Measurements from ENCODE around the gene SMC1A. TPM values are rescaled to one million over a fixed set of nuclear protein-coding genes. Genes with fewer than 3 reads are reported as not detected.
"Not testable (repeated sequence)": the region's sequence is repeated elsewhere in the genome, so short reads cannot be mapped to it uniquely, and the experiment has no call there.

SMC1A gene
- 10 to 100 TPM; 31.1 to 79.1 (median 50.3) TPM for polyA plus RNA-seq (ENCODE audit: low read depth in 6 of 6)

DNA sequence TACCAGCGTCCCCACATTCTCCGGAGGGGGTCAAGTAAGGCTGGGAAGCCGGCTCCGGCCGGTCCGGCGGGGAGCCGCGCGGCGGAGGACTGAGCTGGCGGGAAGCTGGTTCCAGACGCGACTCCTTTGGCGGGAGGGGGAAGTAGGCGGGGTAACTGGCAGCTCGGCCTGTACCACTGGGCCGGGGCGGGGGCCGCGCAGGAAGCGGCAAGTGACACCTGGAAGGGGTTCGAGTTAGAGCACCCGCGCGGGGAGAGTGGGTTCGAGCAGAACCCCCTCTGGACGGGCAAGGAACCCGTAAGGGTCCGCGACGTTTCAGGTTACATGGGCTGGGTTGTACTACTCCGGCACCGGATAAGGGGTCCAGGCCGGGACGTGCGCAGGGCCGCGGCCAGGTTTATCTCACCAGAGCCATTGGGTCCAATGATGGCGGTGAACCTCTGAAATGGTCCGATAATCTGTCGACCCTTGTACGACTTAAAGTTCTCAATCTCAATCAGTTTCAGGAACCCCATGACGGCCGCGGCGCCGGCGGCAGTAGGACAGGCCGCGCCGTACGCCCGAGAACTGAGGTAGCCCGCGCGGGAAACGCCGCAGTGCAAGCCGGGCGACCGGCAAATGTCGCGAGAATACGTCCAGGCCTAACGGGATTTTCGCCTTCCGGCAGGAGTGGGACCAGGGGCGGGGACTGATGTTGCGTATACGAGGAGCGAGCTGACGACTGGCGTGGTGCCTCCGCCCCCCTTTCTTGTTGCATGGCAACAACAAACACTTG is at the start of gene SMC1A:
Gene SMC1A, minus strand, starts transcription at position 569 of the 775 bp plus-strand sequence. Its CDS starts 54 bp downstream, at position 515.
- DNase-seq (peak; percentile 98), ATAC-seq (ENCODE audit: low read depth in 2 of 2) (peak; percentile 82 to 83)
- H3K36me3 Mint-ChIP-seq = no peaks in the 10 kb centered on the region
- peak within 1 kb of the TSS; percentile 97 to 100 (median 99) for H3K27ac Mint-ChIP-seq
- peak within 1 kb of the TSS; percentile 79 to 100 (median 98) for H3K4me3 Mint-ChIP-seq
- no peaks in the 10 kb centered on the region for H3K27me3 Mint-ChIP-seq
- no peaks in the 10 kb centered on the region for H3K9me3 Mint-ChIP-seq
- peaks cover 20 to 47% (median 36%) of the 10 kb centered on the region in 3 donors for H3K4me1 Mint-ChIP-seq

DNA sequence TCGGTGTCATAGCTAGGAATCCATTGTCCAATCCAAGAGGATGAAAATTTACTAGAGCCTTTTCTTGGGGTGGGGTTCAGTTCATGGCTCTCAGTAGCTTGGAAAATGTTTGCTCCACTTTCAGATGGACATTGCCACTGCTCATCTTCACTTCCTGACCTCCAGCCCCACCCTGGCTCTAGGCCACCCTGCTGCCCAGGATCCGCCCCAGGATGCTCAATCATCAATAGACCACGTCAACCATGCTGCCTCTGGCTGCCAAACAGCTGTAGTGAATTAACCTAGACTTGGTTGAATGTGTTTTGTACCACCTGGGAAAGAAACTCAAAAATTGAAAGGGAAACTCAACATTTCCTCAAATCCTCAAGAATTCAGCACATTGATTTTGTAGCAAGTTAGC is 48.9 kb upstream of the SMC1A start:
- peaks cover 0 to 4% (median 0%) of the 10 kb centered on the region in 7 donors for H3K9me3 Mint-ChIP-seq
- H3K27me3 Mint-ChIP-seq = peaks cover 4 to 48% (median 17%) of the 10 kb centered on the region in 3 donors
- no peaks in the 10 kb centered on the region for H3K36me3 Mint-ChIP-seq
- H3K27ac Mint-ChIP-seq = no peak overlapping the region
- H3K4me3 Mint-ChIP-seq = no peak overlapping the region
- ATAC-seq (ENCODE audit: low read depth in 2 of 2) (no peak), DNase-seq (no peak)
- peaks cover 5 to 6% (median 5%) of the 10 kb centered on the region in 3 donors for H3K4me1 Mint-ChIP-seq

DNA sequence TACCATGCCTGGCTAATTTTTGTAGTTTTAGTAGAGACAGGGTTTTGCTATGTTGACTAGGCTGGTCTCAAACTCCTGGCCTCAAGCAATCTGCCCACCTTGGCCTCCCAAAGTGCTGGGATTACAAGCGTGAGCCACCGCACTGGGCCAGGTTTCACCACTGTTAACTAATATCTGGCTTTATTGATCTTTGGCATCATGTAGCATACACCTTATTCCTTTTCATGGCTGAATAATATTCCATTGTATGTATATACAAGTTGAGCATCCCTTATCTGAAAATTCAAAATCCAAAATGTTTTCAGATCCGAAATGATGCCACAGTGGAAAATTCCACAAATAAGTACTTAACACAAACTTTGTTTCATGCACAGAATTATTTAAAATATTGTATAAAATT is 46.2 kb upstream of the SMC1A start:
- not testable (repeated sequence) for H3K4me1 Mint-ChIP-seq; ATAC-seq (ENCODE audit: low read depth in 2 of 2); DNase-seq; H3K9me3 Mint-ChIP-seq; H3K36me3 Mint-ChIP-seq; H3K4me3 Mint-ChIP-seq
- Mint-ChIP-seq H3K27me3 (peaks cover 0 to 44% (median 18%) of the 10 kb centered on the region in 3 donors), H3K27ac (peak overlapping the region in 1 of 6 donors; percentile 63)

DNA sequence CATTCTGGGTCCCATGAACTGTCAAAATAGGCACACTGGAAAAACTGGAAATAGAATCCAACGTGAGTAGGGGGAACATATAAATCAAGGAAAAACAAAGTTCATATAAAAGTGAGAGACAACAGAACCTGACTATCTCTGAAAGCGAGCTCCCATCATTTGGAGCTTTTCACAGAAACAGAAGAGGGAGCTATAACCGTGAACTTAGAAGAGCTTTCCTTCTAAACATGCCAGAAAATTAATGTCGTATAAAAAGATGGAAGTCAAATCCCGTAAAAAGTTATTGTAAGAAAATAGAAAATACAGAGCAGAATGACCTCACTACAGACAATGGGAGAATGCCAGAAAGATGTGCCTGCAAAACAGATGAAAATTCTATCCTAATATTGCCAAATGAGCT is 35.6 kb upstream of the SMC1A start:
- Mint-ChIP-seq H3K27me3 (peaks cover 9 to 33% (median 16%) of the 10 kb centered on the region in 3 donors), H3K27ac (peak overlapping the region in 1 of 6 donors; percentile 56), H3K4me1 (no peaks in the 10 kb centered on the region), H3K4me3 (no peak overlapping the region), H3K36me3 (no peaks in the 10 kb centered on the region), H3K9me3 (no peaks in the 10 kb centered on the region)
- ATAC-seq (ENCODE audit: low read depth in 2 of 2) = no peak
- DNase-seq = no peak

DNA sequence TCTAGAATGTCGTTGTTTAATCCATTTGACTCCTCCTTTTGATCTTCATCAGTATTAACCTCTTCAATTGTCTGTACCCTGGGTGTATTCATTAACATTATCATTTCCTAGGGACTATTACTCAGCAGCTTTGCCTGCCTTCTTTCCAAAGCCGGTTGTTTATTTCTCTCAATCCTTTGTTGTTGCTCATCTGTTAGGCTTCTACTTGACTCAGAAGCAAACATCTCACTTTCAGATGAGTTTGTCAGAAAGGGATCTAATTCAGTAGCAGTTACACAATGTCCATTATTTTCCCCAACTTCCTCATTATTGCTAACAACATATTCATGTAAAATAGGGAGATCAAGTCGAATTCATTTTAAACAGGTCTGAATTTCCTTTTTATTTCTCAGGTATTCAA is 33.8 kb upstream of the SMC1A start:
- ATAC-seq (ENCODE audit: low read depth in 2 of 2) (no peak), DNase-seq (no peak)
- peaks cover 7 to 31% (median 14%) of the 10 kb centered on the region in 3 donors for H3K27me3 Mint-ChIP-seq
- H3K36me3 Mint-ChIP-seq = no peaks in the 10 kb centered on the region
- H3K4me1 Mint-ChIP-seq = no peaks in the 10 kb centered on the region
- no peak overlapping the region for H3K27ac Mint-ChIP-seq
- H3K4me3 Mint-ChIP-seq = no peak overlapping the region
- no peaks in the 10 kb centered on the region for H3K9me3 Mint-ChIP-seq

DNA sequence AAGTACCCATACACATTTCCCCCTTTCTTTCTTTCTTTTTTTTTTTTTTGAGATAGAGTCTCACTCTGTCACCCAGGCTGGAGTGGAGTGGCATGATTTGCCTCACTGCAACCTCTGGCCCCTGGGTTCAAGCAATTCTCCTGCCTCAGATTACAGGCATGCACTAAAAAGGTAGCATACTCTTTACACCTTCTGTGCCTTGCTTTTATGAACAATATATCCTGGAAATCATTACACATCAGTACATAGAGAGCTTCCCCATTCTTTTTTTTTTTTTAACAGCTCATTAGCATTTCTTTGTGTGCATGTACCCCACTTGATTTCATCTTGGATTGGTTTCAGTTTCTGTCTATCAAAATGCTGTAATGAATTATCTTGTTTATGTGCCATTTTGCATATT is 30.4 kb upstream of the SMC1A start:
- peaks cover 7 to 41% (median 20%) of the 10 kb centered on the region in 3 donors for H3K27me3 Mint-ChIP-seq
- no peaks in the 10 kb centered on the region for H3K9me3 Mint-ChIP-seq
- no peak overlapping the region for H3K4me3 Mint-ChIP-seq
- no peak for ATAC-seq (ENCODE audit: low read depth in 2 of 2)
- no peaks in the 10 kb centered on the region for H3K4me1 Mint-ChIP-seq
- H3K27ac Mint-ChIP-seq = no peak overlapping the region
- no peak for DNase-seq
- H3K36me3 Mint-ChIP-seq = no peaks in the 10 kb centered on the region

DNA sequence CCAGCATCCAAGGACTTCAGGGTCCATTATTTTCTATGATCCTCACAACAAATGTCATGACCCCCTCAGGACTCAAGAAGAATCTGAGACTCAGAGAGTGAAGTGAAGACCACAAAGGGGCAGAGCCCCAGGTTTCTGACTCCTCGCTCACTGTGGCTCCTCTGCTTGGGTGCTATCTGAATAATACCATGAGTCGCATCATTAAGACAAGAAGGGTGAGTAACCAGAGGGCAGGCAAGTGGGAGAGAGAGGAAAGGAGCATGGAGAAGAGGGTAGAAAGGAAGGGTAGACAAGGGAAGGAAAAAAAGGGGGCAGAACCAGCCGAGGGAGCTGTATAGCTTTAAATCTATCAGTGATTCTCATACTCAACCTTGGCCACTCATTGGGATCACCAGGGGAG is 27.2 kb upstream of the SMC1A start:
- no peaks in the 10 kb centered on the region for H3K9me3 Mint-ChIP-seq
- peaks cover 0 to 29% (median 5%) of the 10 kb centered on the region in 3 donors for H3K27me3 Mint-ChIP-seq
- peaks cover 0 to 4% (median 0%) of the 10 kb centered on the region in 3 donors for H3K4me1 Mint-ChIP-seq
- DNase-seq (no peak), ATAC-seq (ENCODE audit: low read depth in 2 of 2) (no peak)
- H3K36me3 Mint-ChIP-seq = no peaks in the 10 kb centered on the region
- no peak overlapping the region for H3K27ac Mint-ChIP-seq
- no peak overlapping the region for H3K4me3 Mint-ChIP-seq

DNA sequence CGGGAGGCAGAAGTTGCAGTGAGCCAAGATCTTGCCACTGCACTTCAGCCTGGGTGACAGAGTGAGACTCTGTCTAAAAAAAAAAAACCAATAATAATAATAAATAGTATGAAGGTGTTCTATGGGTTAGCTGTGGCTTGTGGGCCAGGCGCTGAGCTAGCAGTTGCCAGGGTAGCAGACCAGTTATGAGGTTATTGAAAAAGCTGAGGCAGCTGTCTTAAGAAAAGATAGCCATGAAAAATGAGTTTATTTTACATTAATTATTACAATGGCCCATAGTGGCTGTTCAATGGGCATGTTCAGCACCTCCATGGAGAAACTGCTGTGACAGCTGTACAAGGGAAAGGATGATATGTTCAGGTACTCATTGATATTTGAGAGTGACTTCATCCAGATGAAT is 25.0 kb upstream of the SMC1A start:
- Mint-ChIP-seq H3K36me3 (no peaks in the 10 kb centered on the region), H3K9me3 (no peaks in the 10 kb centered on the region), H3K4me3 (no peak overlapping the region), H3K4me1 (peaks cover 0 to 4% (median 0%) of the 10 kb centered on the region in 3 donors), H3K27me3 (peaks cover 0 to 34% (median 5%) of the 10 kb centered on the region in 3 donors), H3K27ac (no peak overlapping the region)
- ATAC-seq (ENCODE audit: low read depth in 2 of 2) (no peak), DNase-seq (no peak)

DNA sequence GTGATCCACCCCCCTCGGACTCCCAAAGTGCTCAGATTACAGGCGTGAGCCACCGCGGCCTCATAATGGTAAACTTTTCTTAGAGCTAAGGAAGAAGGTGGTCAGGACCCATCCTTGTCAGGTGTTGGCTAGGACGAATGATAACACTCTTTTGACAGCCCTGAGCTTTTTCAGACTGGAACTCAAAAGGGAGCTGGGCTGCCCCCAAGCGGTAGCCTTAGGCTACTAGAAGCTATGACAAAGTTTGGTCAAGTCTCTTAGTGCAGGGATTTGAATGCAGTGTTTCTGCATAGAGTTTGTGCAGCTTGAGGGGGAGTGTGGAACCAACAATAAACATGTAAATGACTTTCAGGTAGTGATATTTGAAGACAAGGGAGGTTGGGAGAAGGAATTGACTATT is 23.5 kb upstream of the SMC1A start:
- DNase-seq (no peak), ATAC-seq (ENCODE audit: low read depth in 2 of 2) (peak; percentile 31 to 46)
- Mint-ChIP-seq H3K36me3 (no peaks in the 10 kb centered on the region), H3K4me1 (peaks cover 0 to 11% (median 8%) of the 10 kb centered on the region in 3 donors), H3K27me3 (peaks cover 0 to 39% (median 5%) of the 10 kb centered on the region in 3 donors), H3K9me3 (no peaks in the 10 kb centered on the region), H3K4me3 (no peak overlapping the region), H3K27ac (peak overlapping the region in 1 of 6 donors; percentile 62)

DNA sequence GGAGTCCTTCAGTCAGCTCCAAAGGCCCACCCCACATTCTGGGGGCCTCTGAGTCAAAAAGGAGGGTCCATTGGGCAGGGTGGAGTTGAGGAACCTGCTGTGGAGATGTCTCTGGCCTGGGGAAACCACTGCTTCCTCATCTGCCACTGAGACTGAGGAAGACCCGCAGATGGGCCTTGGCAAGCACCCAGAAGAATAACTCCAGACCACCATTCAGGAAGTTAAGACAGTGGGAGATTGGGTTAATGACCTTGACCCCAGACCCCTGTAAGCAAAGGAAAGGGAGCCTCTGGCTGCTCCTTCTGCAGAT is 19.8 kb upstream of the SMC1A start:
- Mint-ChIP-seq H3K36me3 (no peaks in the 10 kb centered on the region), H3K9me3 (no peaks in the 10 kb centered on the region), H3K4me1 (peaks cover 0 to 13% (median 13%) of the 10 kb centered on the region in 3 donors), H3K27me3 (peaks cover 5 to 55% (median 16%) of the 10 kb centered on the region in 3 donors), H3K27ac (peak overlapping the region in 3 of 6 donors; percentile 21 to 53 (median 42)), H3K4me3 (peak overlapping the region; percentile 30 to 92 (median 76))
- DNase-seq (no peak), ATAC-seq (ENCODE audit: low read depth in 2 of 2) (peak in 1 of 2 donors; percentile 22)

DNA sequence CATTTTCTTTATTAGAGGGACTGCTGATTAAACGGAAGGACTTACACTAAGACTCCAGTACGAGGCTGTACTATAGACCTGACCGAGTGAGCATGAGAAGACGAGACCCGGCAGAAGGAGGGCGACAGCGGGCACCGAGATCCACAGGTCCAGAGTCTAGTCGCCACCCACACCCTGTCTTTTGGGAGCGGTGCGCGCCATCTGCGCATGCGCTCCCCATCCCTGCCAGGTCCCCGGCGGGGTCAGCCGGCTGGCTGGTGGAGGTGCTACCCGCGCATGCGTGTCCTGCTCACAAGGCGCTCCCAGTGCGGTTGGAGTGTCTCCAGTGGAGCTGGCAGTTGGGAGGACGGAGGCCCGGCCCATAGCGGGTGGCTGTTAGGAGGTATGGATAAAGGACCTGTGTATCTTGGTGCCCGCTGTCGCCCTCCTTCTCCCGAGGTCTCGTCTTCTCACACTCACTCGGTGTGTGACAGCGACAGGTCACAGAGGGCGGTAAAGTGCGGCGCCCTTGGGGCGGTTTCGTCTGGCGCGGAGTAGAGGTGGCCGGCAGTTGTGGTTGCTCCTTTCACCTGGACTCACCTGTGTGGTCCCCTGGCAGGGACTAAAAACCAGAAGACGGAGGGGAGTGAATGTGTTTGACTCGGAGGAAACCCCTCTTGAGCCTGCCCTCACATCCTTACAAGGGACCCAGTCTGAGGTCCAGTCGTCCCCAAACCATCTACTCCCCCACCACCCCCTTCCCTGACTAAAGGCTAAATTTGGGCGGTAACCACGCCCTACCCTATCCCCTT is 19.3 kb upstream of the SMC1A start:
- Mint-ChIP-seq H3K27ac (peak overlapping the region in 2 of 6 donors; percentile 14 to 63), H3K27me3 (peaks cover 5 to 55% (median 16%) of the 10 kb centered on the region in 3 donors), H3K4me1 (peaks cover 0 to 13% (median 13%) of the 10 kb centered on the region in 3 donors), H3K4me3 (peak overlapping the region; percentile 76 to 92 (median 82)), H3K9me3 (no peaks in the 10 kb centered on the region), H3K36me3 (no peaks in the 10 kb centered on the region)
- DNase-seq (peak; percentile 53), ATAC-seq (ENCODE audit: low read depth in 2 of 2) (peak; percentile 77 to 79)

DNA sequence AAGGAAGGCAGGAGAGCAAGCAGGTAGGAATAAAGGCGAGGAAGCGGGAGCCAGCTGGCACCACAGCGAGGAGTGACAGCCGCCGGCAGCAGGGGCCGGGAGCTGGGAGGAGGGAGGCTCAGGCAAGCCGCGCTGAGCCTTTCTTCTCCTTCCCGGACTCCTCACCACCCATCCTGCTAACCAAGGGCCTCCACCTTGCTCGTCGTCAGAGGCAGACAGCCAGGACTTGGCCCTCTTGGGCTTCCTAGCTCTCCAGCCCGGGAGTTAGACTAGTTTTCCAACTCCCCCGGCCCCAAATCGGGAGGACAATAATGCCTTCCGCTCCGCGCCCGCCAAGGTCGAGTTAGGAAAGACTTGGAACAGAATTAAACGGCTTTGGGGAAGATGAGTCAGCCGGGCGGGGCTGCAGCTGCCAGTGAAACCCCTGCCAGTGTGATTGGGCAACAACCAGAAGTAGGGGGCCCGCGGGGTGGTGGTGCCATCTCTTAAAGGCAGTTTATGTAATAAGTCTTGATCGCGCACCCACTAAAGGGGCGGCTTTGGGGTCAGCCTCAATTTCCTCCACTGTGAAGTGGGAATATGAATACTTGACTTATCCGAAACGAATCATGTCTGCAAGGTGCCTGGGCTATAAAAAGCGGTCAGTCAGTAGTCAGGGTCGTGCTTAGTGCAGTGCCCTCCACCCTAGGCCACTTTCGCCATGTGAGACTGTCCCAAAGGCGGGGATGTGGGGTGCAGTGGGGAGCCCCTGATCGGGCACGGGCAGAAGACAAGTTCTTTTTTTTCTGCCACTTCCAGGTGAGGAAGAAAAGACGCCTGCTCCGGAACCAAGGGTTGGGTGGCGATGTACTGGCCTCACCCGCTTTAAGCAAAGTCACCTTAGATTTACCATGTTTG is 18.4 kb upstream of the SMC1A start:
- Mint-ChIP-seq H3K27ac (peak overlapping the region in 2 of 6 donors; percentile 46 to 63), H3K27me3 (peaks cover 5 to 49% (median 16%) of the 10 kb centered on the region in 3 donors), H3K36me3 (no peaks in the 10 kb centered on the region), H3K4me1 (peaks cover 4 to 18% (median 9%) of the 10 kb centered on the region in 3 donors), H3K4me3 (peak overlapping the region; percentile 76 to 92 (median 82)), H3K9me3 (no peaks in the 10 kb centered on the region)
- DNase-seq (no peak), ATAC-seq (ENCODE audit: low read depth in 2 of 2) (no peak)

DNA sequence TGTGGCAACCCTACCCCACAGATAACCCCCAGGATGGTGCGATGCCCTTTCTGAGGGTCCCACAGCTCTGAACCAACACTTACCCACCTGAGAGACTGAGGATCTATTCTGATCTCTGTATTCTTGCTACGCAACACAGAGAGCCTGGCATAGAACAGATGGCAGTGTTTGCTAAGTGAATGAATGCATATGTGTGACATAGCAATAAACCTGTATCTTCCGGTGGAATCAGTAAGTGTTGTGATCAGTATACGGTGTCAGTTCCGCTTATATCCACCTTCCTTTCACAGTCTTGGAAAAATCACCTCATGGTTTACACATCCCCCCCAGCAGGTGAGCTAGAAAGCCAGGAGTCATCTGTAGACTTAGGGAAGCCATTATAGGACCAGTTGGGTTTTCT is 17.6 kb upstream of the SMC1A start:
- H3K4me1 Mint-ChIP-seq = peaks cover 4 to 25% (median 9%) of the 10 kb centered on the region in 3 donors
- H3K9me3 Mint-ChIP-seq = no peaks in the 10 kb centered on the region
- peaks cover 5 to 54% (median 16%) of the 10 kb centered on the region in 3 donors for H3K27me3 Mint-ChIP-seq
- ATAC-seq (ENCODE audit: low read depth in 2 of 2) (no peak), DNase-seq (no peak)
- H3K36me3 Mint-ChIP-seq = no peaks in the 10 kb centered on the region
- peak overlapping the region in 2 of 6 donors; percentile 46 to 75 for H3K27ac Mint-ChIP-seq
- H3K4me3 Mint-ChIP-seq = peak overlapping the region in 6 of 8 donors; percentile 9 to 76 (median 62)

Data from naive B cell (primary cell).